Muscle of leg (tissue), 11 donors: ENCODE measurements around the gene ALDH1A3. TPM values are rescaled to one million over a fixed set of nuclear protein-coding genes. Genes with fewer than 3 reads are reported as not detected.

Source experiments
- DNase-seq: peaks from one replicate; pipeline ENCODE4 v3.0.0; 2013
- H3K27ac ChIP-seq: one replicate; pipeline ENCODE4 v1.5.1; 2013; ENCODE audit warnings: mild to moderate bottlenecking, low read length, control low read depth
- H3K27me3 ChIP-seq: one replicate; pipeline ENCODE4 v1.6.1; 2013; ENCODE audit warnings: low read length; ENCODE audit not compliant: control insufficient read depth, insufficient read depth
- H3K36me3 ChIP-seq: one replicate; pipeline ENCODE4 v1.6.1; 2013; ENCODE audit warnings: low read length; ENCODE audit not compliant: control insufficient read depth, insufficient read depth
- H3K4me1 ChIP-seq: one replicate; pipeline ENCODE4 v1.6.1; 2013; ENCODE audit warnings: low read length; ENCODE audit not compliant: control insufficient read depth, insufficient read depth
- H3K4me3 ChIP-seq: one replicate; pipeline ENCODE4 v1.5.1; 2013; ENCODE audit warnings: low read length, control low read depth
- H3K9me3 ChIP-seq: replicated peaks from 2 replicates; pipeline ENCODE4 v1.6.1; 2013; ENCODE audit warnings: low read depth, low read length; ENCODE audit not compliant: control insufficient read depth
- WGBS: methylation state at CpG from one replicate; pipeline ENCODE4 v1.1.5; 2013; ENCODE audit warnings: missing lambda C conversion rate; ENCODE audit not compliant: insufficient coverage; 5-methylcytosine and 5-hydroxymethylcytosine counted together
- polyA plus RNA-seq, 8 donors: library from polyadenylated mRNA; unstranded; fragments of 120-200 nt; gene quantifications; one replicate each; pipeline versions ENCODE4 v1.2.1 to v1.2.3, GENCODE V29; 2013; ENCODE audit warnings: inconsistent platforms in 1 of 8, low replicate concordance in 1 of 8; ENCODE audit not compliant: insufficient read length in 8 of 8, insufficient read depth in 1 of 8
- total RNA-seq: library from RNA; stranded (reverse); fragments of 120-200 nt; gene quantifications from one replicate; pipeline ENCODE4 v1.2.4, GENCODE V29; 2013

ALDH1A3 gene
- total and polyA plus RNA-seq, 9 donors, result 14.3 to 39.1 (median 23.8) TPM

- H3K4me3 ChIP-seq, result no peak overlapping the region
- 44% methylated on average over 3 of the region's 10 CpGs for WGBS
Measured at GRCh38 chr15:100947760-100948429, 68.3 kb downstream of the ALDH1A3 start.

GRCh38 chr15:100948430-100948762 is 68.8 kb downstream of the ALDH1A3 start:
- Histone ChIP-seq H3K9me3 (no peaks in the 10 kb centered on the region), H3K27me3 (no peaks in the 10 kb centered on the region), H3K4me3 (no peak overlapping the region), H3K36me3 (no peaks in the 10 kb centered on the region), H3K27ac (no peak overlapping the region), H3K4me1 (no peaks in the 10 kb centered on the region)
- no CpG with 5 or more reads among the region's 3 CpGs for WGBS
- DNase-seq, result no peak

More at GRCh38 chr15:100947760-100948429, 68.3 kb downstream of the ALDH1A3 start:
- no peaks in the 10 kb centered on the region for H3K27me3 ChIP-seq
- no peak for DNase-seq
- no peaks in the 10 kb centered on the region for H3K4me1 ChIP-seq
- H3K36me3 ChIP-seq, result no peaks in the 10 kb centered on the region
- no peaks in the 10 kb centered on the region for H3K9me3 ChIP-seq
- no peak overlapping the region for H3K27ac ChIP-seq

DNA sequence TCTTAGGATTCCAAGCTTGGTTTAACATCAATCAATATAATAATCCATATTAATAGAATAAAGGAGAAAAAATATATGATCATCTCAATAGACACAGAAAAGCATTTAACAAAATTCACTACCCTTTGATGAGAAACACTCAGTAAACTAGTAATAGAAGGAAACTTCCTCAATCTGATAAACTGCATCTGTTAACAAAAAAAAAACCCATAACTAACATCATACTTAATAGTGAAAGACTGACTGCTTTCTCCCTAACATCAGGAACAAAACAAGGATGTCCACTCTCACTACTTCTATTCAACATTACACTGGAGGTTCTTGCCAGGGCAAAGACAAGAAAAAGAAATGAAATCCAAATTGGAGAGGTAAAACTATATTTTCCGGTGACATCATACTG is 70.1 kb downstream of the ALDH1A3 start:
- no peaks in the 10 kb centered on the region for H3K4me1 ChIP-seq
- H3K27me3 ChIP-seq, result no peaks in the 10 kb centered on the region
- no CpG with 5 or more reads among the region's 1 CpG for WGBS
- no peak overlapping the region for H3K4me3 ChIP-seq
- no peaks in the 10 kb centered on the region for H3K36me3 ChIP-seq
- H3K9me3 ChIP-seq, result no peaks in the 10 kb centered on the region
- H3K27ac ChIP-seq, result no peak overlapping the region
- DNase-seq, result no peak

DNA sequence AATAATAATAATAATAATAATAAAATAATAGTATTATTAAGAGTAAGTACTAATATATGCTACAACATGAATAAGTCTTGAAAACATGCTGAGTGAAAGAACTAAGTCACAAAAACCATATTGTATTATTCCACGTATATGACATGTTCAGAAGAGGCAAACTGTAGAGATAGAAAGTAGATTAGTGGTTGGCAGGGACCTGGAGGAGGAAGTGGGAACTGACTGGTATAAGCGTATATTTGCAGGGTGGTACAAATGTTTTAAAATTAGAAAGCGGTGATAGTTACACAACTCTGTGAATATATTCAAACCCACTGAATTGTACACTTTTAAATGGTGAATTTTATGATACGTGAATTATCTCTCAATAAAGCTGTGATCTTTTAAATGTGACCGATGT is 72.3 kb downstream of the ALDH1A3 start:
- Histone ChIP-seq H3K4me1 (no peaks in the 10 kb centered on the region), H3K27ac (no peak overlapping the region), H3K4me3 (no peak overlapping the region), H3K27me3 (no peaks in the 10 kb centered on the region), H3K36me3 (no peaks in the 10 kb centered on the region), H3K9me3 (no peaks in the 10 kb centered on the region)
- DNase-seq, result no peak
- WGBS, result 100% methylated on average over 1 of the region's 5 CpGs

DNA sequence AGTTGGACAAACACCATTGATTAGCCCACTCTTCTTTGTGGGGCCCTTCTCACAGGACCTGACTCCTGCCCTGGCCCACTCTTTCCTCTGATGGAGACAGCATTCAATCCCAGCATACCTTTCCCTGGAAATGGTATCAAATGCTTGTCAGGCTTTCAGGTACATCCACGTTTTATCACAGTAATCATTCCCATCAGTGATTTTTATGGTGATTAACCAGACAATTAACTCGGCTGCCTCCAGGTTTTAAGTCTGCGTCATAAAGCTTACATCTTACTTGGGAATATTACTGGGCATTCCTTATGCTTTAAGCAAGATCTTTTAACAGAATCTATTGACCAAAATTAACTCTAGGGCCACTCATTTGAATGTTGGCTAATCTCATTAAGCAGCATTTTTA is 72.9 kb downstream of the ALDH1A3 start:
- no peaks in the 10 kb centered on the region for H3K4me1 ChIP-seq
- H3K27ac ChIP-seq, result no peak overlapping the region
- no peak for DNase-seq
- H3K27me3 ChIP-seq, result no peaks in the 10 kb centered on the region
- H3K4me3 ChIP-seq, result no peak overlapping the region
- H3K9me3 ChIP-seq, result no peaks in the 10 kb centered on the region
- WGBS, result 63% methylated on average over 3 of the region's 3 CpGs
- H3K36me3 ChIP-seq, result no peaks in the 10 kb centered on the region

GRCh38 chr15:100958326-100959065 is 78.9 kb downstream of the ALDH1A3 start:
- 40% methylated on average over 1 of the region's 10 CpGs for WGBS
- no peak for DNase-seq
- H3K9me3 ChIP-seq, result no peaks in the 10 kb centered on the region
- no peaks in the 10 kb centered on the region for H3K4me1 ChIP-seq
- H3K36me3 ChIP-seq, result no peaks in the 10 kb centered on the region
- H3K27ac ChIP-seq, result no peak overlapping the region
- H3K27me3 ChIP-seq, result no peaks in the 10 kb centered on the region
- no peak overlapping the region for H3K4me3 ChIP-seq

- Histone ChIP-seq H3K9me3 (no peaks in the 10 kb centered on the region), H3K36me3 (no peaks in the 10 kb centered on the region), H3K4me3 (no peak overlapping the region), H3K27ac (no peak overlapping the region), H3K27me3 (no peaks in the 10 kb centered on the region), H3K4me1 (no peaks in the 10 kb centered on the region)
- 75% methylated on average over 8 of the region's 14 CpGs for WGBS
- DNase-seq, result peak; percentile 39
Measured at GRCh38 chr15:100959066-100960050, 79.7 kb downstream of the ALDH1A3 start.

Other genes with a start within 250 kb of the ALDH1A3 start
- 4.5 TPM for gene LRRK1, start 39.5 kb downstream of the ALDH1A3 start, total RNA-seq
- 1 to 10 TPM; 4.1 to 9.4 (median 6.0) TPM for gene LRRK1, start 39.5 kb downstream of the ALDH1A3 start, polyA plus RNA-seq